Suppressor macrophage treated with lipopolysaccharide for 1 hour (primary cell): ENCODE results near the gene PREP.

Experiments
- DNase-seq, 3 donors: peaks; one replicate each; pipeline ENCODE4 v3.0.0-alpha.2; 2020 to 2022

PREP gene

GRCh38 chr6:105391705-105392104, 11.2 kb downstream of the PREP start:
- DNase-seq = no peak

- no peak for DNase-seq
Measured at GRCh38 chr6:105389543-105389942, 13.3 kb downstream of the PREP start.

- peak in 1 of 3 donors; percentile 9 for DNase-seq
Measured at GRCh38 chr6:105388392-105388791, 14.5 kb downstream of the PREP start.

GRCh38 chr6:105384004-105384403, 18.9 kb downstream of the PREP start:
- DNase-seq = no peak

- DNase-seq = no peak
Measured at GRCh38 chr6:105382958-105383357, 19.9 kb downstream of the PREP start.

GRCh38 chr6:105382496-105382895, 20.4 kb downstream of the PREP start:
- no peak for DNase-seq

- DNase-seq = no peak
Measured at GRCh38 chr6:105380634-105381033, 22.2 kb downstream of the PREP start.

- no peak for DNase-seq
Measured at GRCh38 chr6:105375797-105376196, 27.1 kb downstream of the PREP start.

GRCh38 chr6:105374010-105374420, 28.9 kb downstream of the PREP start:
- DNase-seq = no peak

- no peak for DNase-seq
Measured at GRCh38 chr6:105373481-105373880, 29.4 kb downstream of the PREP start.

- DNase-seq = no peak
Measured at GRCh38 chr6:105372849-105373182, 30.1 kb downstream of the PREP start.

GRCh38 chr6:105372142-105372848, 30.6 kb downstream of the PREP start:
- DNase-seq = no peak

- no peak for DNase-seq
Measured at GRCh38 chr6:105370351-105370750, 32.5 kb downstream of the PREP start.

- no peak for DNase-seq
Measured at GRCh38 chr6:105369145-105369544, 33.7 kb downstream of the PREP start.

- DNase-seq = peak in 2 of 3 donors; percentile 6 to 9
Measured at GRCh38 chr6:105364243-105364642, 38.6 kb downstream of the PREP start.

GRCh38 chr6:105363100-105363754, 39.7 kb downstream of the PREP start:
- DNase-seq = no peak

GRCh38 chr6:105359419-105360370, 43.2 kb downstream of the PREP start:
- no peak for DNase-seq

GRCh38 chr6:105357165-105357564, 45.7 kb downstream of the PREP start:
- no peak for DNase-seq

- no peak for DNase-seq
Measured at GRCh38 chr6:105352037-105352617, 50.8 kb downstream of the PREP start.

- no peak for DNase-seq
Measured at GRCh38 chr6:105348897-105349296, 54.0 kb downstream of the PREP start.

- no peak for DNase-seq
Measured at GRCh38 chr6:105346052-105346451, 56.8 kb downstream of the PREP start.

- no peak for DNase-seq
Measured at GRCh38 chr6:105345506-105345905, 57.4 kb downstream of the PREP start.

GRCh38 chr6:105344881-105345370, 58.0 kb downstream of the PREP start:
- DNase-seq = no peak
